A549 (cell line): ENCODE data around the gene ABCA1.

Experiments
- BHLHE40 ChIP-seq: IDR thresholded peaks from 2 replicates; pipeline ENCODE4 v1.6.1; 2012; ENCODE audit warnings: low read depth, low read length, inconsistent platforms
- CHD4 ChIP-seq: fragments of 200-600 bp; sonication (generic); IDR thresholded peaks from 2 replicates; pipeline ENCODE4 v1.6.1; 2016; ENCODE audit warnings: antibody characterized with exemption, mild to moderate bottlenecking, borderline replicate concordance
- CTCF ChIP-seq: fragments of >200 bp; sonication (Bioruptor Twin); formaldehyde crosslinking; IDR thresholded peaks from 3 replicates; pipeline ENCODE4 v1.5.1; 2016
- EHMT2 ChIP-seq: fragments of 200-600 bp; sonication (generic); IDR thresholded peaks from 2 replicates; pipeline ENCODE4 v1.6.1; 2016; ENCODE audit warnings: antibody characterized with exemption, low read depth, mild to moderate bottlenecking, moderate library complexity
- EP300 ChIP-seq, 2 experiments: fragments of >200 bp; sonication (Bioruptor Twin); formaldehyde crosslinking; IDR thresholded peaks; 2 replicates in 1 of 2; 3 replicates in 1 of 2; pipeline ENCODE4 v1.6.1; 2016 to 2017
- ESRRA ChIP-seq: fragments of 150-350 bp; IDR thresholded peaks from 2 replicates; pipeline ENCODE4 v1.6.1; 2014; ENCODE audit warnings: mild to moderate bottlenecking, low read length, borderline replicate concordance
- MAX ChIP-seq: IDR thresholded peaks from 2 replicates; pipeline ENCODE4 v1.6.1; 2012
- PHF8 ChIP-seq: fragments of 200-600 bp; sonication (generic); IDR thresholded peaks from 2 replicates; pipeline ENCODE4 v1.6.1; 2016; ENCODE audit warnings: low read depth, mild to moderate bottlenecking, antibody characterized with exemption, moderate library complexity, borderline replicate concordance
- POLR2A ChIP-seq: IDR thresholded peaks from 2 replicates; pipeline ENCODE4 v1.6.1; 2012; ENCODE audit warnings: mild to moderate bottlenecking, low read length
- RAD21 ChIP-seq, 2 experiments: fragments of >200 bp in 1 of 2; sonication (Bioruptor Twin) in 1 of 2; formaldehyde crosslinking in 1 of 2; IDR thresholded peaks in 1 of 2; conservative IDR thresholded peaks in 1 of 2; 2 replicates in 1 of 2; 3 replicates in 1 of 2; pipeline ENCODE4 v1.6.1; 2012 to 2018; ENCODE audit warnings: inconsistent platforms in 1 of 2
- RCOR1 ChIP-seq: fragments of 150-350 bp; IDR thresholded peaks from 2 replicates; pipeline ENCODE4 v1.6.1; 2014; ENCODE audit warnings: antibody characterized with exemption, low read length, low read depth
- REST ChIP-seq: fragments of 200-600 bp; sonication (generic); IDR thresholded peaks from 2 replicates; pipeline ENCODE4 v1.6.1; 2016; ENCODE audit warnings: antibody characterized with exemption, mild to moderate bottlenecking, moderate library complexity
- RFX5 ChIP-seq: fragments of 450-650 bp; IDR thresholded peaks from 2 replicates; pipeline ENCODE4 v1.7.1; 2014; ENCODE audit warnings: antibody characterized with exemption, mild to moderate bottlenecking, moderate library complexity
- USF2 ChIP-seq: fragments of 450-650 bp; IDR thresholded peaks from 2 replicates; pipeline ENCODE4 v1.6.1; 2014; ENCODE audit warnings: antibody characterized with exemption

GRCh38 chr9:104912606-104913005, 15.3 kb downstream of the ABCA1 start:
- TF ChIP-seq RFX5, result no peak
- no peak for TF ChIP-seq CTCF
- TF ChIP-seq REST, result no peak
- TF ChIP-seq PHF8, result no peak
- no peak for TF ChIP-seq ESRRA
- no peak for TF ChIP-seq MAX
- no peak for TF ChIP-seq BHLHE40
- TF ChIP-seq CHD4, result no peak
- TF ChIP-seq EHMT2, result no peak
- no peak for TF ChIP-seq RAD21 (conservative IDR thresholded peaks at IDR 0.05 in 1 of 2, IDR thresholded peaks at IDR 0.05 in 1 of 2)
- TF ChIP-seq EP300 (IDR thresholded peaks at IDR 0.05), result no peak
- TF ChIP-seq POLR2A, result no peak
- no peak for TF ChIP-seq USF2
- TF ChIP-seq RCOR1, result no peak
